K562 (cell line): ENCODE results near the gene CBX1.

Experiments used
- GATAD2B ChIP-seq: fragments of 450-650 bp; IDR thresholded peaks from 2 replicates; pipeline ENCODE4 v1.6.1; 2017; ENCODE audit warnings: mild to moderate bottlenecking, borderline replicate concordance
- KAT2B ChIP-seq: IDR thresholded peaks from one replicate; pipeline ENCODE4 v1.6.1; 2012; ENCODE audit warnings: low read depth, mild to moderate bottlenecking, control low read depth, inconsistent platforms, low read length, moderate library complexity
- KLF10 ChIP-seq: fragments of 250-450 bp; sonication (Bioruptor Pico); IDR thresholded peaks from 2 replicates; pipeline ENCODE4 v1.6.1; 2021; ENCODE audit warnings: matching md5 sums
- POLR2A ChIP-seq: fragments of 450-650 bp; conservative IDR thresholded peaks from 2 replicates; pipeline ENCODE4 v1.6.1; 2016
- POLR2AphosphoS5 ChIP-seq: IDR thresholded peaks from 2 replicates; pipeline ENCODE4 v1.6.1; 2011; ENCODE audit warnings: mild to moderate bottlenecking, low read depth, low read length, moderate library complexity; ENCODE audit not compliant: control insufficient read depth, insufficient read depth
- PURB ChIP-seq: sonication (generic); formaldehyde crosslinking; IDR thresholded peaks from 2 replicates; pipeline ENCODE4 v1.9.0; 2021; ENCODE audit warnings: low read depth, mild to moderate bottlenecking, missing genetic modification reagents
- RB1 ChIP-seq: fragments of 450-650 bp; IDR thresholded peaks from 2 replicates; pipeline ENCODE4 v1.6.1; 2017; ENCODE audit warnings: low read depth, mild to moderate bottlenecking
- SAFB ChIP-seq: fragments of 200-400 bp; formaldehyde crosslinking; IDR thresholded peaks from 2 replicates; pipeline ENCODE4 v1.6.1; 2017; ENCODE audit warnings: low read depth, low read length, borderline replicate concordance
- SIRT6 ChIP-seq: IDR thresholded peaks from one replicate; pipeline ENCODE4 v1.6.1; 2012; ENCODE audit warnings: low read depth, mild to moderate bottlenecking, control low read depth, inconsistent platforms, low read length, moderate library complexity
- SP1 ChIP-seq: sonication (generic); formaldehyde crosslinking; IDR thresholded peaks from 2 replicates; pipeline ENCODE4 v1.8.1; 2022; ENCODE audit warnings: mild to moderate bottlenecking, missing genetic modification reagents
- TAF1 ChIP-seq: IDR thresholded peaks from 2 replicates; pipeline ENCODE4 v1.6.1; 2011; ENCODE audit warnings: mild to moderate bottlenecking, low read length, moderate library complexity; ENCODE audit not compliant: insufficient read depth, control insufficient read depth, severe bottlenecking; ENCODE audit errors: extremely low read depth
- TF ChIP-seq, protein P1 (sequence below), 3 experiments: IDR thresholded peaks in 2 of 3; conservative IDR thresholded peaks in 1 of 3; 2 replicates each; pipeline ENCODE4 v1.5.1; 2011 to 2012; ENCODE audit warnings: low read length in 3 of 3, mild to moderate bottlenecking in 3 of 3, control low read depth in 2 of 3, improper control_type of control experiment in 1 of 3, inconsistent platforms in 1 of 3, low read depth in 1 of 3, mixed read lengths in 1 of 3, moderate library complexity in 1 of 3; ENCODE audit not compliant: insufficient read depth in 2 of 3

DNA sequence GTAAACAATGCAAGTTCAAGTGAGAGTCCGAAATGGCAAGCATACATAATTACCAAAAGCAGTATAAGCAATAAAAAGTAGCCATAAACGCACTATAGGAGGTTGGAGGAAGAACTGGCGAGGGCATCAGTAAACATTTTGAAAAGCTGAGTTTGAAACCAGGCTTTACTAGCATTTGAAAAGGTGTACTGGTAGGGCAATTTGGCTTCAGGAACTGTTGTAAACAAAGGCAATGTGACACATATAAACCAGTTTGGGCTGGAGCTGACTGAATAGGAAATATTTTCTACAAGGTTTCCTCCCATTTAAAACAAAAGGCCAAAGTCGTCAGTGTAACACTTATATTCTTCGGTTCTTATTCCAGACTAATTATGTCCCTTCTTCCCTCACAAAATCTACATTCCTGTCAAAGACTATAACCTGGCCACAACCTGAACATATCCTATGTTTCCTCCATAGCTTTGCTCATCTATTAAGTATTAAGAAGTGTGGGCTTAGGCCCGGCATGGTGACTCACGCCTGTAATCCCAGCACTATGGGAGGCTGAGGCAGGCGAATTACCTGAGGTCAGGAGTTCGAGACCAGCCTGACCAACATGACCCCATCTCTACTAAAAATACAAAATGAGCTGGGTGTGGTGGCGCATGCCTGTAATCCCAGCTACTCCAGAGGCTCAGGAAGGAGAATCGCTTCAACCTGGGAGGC lies 7.8 kb downstream of the CBX1 start:
- TF ChIP-seq, protein P1, sequence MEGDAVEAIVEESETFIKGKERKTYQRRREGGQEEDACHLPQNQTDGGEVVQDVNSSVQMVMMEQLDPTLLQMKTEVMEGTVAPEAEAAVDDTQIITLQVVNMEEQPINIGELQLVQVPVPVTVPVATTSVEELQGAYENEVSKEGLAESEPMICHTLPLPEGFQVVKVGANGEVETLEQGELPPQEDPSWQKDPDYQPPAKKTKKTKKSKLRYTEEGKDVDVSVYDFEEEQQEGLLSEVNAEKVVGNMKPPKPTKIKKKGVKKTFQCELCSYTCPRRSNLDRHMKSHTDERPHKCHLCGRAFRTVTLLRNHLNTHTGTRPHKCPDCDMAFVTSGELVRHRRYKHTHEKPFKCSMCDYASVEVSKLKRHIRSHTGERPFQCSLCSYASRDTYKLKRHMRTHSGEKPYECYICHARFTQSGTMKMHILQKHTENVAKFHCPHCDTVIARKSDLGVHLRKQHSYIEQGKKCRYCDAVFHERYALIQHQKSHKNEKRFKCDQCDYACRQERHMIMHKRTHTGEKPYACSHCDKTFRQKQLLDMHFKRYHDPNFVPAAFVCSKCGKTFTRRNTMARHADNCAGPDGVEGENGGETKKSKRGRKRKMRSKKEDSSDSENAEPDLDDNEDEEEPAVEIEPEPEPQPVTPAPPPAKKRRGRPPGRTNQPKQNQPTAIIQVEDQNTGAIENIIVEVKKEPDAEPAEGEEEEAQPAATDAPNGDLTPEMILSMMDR (IDR thresholded peaks at IDR 0.05 in 2 of 3, conservative IDR thresholded peaks at IDR 0.05 in 1 of 3; ENCODE audit: insufficient read depth in 2 of 3, low read depth in 1 of 3, low read length in 3 of 3): no peak
- TF ChIP-seq POLR2A (no peak), PURB (CRISPR knock-in tag) (no peak), SP1 (CRISPR knock-in tag) (no peak), KAT2B (no peak), RB1 (no peak), SIRT6 (no peak), SAFB (no peak), POLR2AphosphoS5 (no peak), GATAD2B (no peak), TAF1 (no peak), KLF10 (CRISPR knock-in tag) (no peak)
